Common myeloid progenitor, CD34-positive (primary cell): ENCODE results near the gene ABI3BP. TPM values are rescaled to one million over a fixed set of nuclear protein-coding genes. Genes with fewer than 3 reads are reported as not detected.

Experiments used
- CTCF ChIA-PET: fragments of 350-600 bp; sonication (Branson Sonifier 250); formaldehyde crosslinking; loops from one replicate; lab custom pipeline; 2021; ENCODE audit warnings: antibody characterized with exemption; lab: Charles Lee
- POLR2A ChIA-PET: fragments of 350-600 bp; sonication (Branson Sonifier 250); formaldehyde crosslinking; loops from one replicate; lab custom pipeline; 2021; ENCODE audit warnings: antibody characterized with exemption; lab: Charles Lee
- DNase-seq, 3 donors: peaks; one replicate each; pipeline versions ENCODE4 v3.0.0 to v3.0.0-alpha.2; 2013
- H3K27ac ChIP-seq, 2 experiments: 1 replicate in 1 of 2; 2 replicates in 1 of 2; pipeline ENCODE4 v1.7.0; 2013; ENCODE audit warnings: inconsistent platforms in 2 of 2, low read length in 2 of 2, mild to moderate bottlenecking in 2 of 2, low read depth in 1 of 2, moderate library complexity in 1 of 2; ENCODE audit not compliant: severe bottlenecking in 2 of 2, insufficient read depth in 1 of 2, poor library complexity in 1 of 2
- H3K27me3 ChIP-seq, 5 experiments: replicated peaks in 2 of 5; 1 replicate in 3 of 5; 2 replicates in 2 of 5; pipeline versions ENCODE4 v1.6.1 to v1.7.0; 2013; ENCODE audit warnings: low read length in 4 of 5, mild to moderate bottlenecking in 2 of 5, moderate library complexity in 2 of 5, inconsistent platforms in 1 of 5; ENCODE audit not compliant: insufficient read depth in 5 of 5, control insufficient read depth in 4 of 5
- H3K36me3 ChIP-seq, 4 experiments: 1 replicate in 2 of 4; 2 replicates in 2 of 4; pipeline versions ENCODE4 v1.6.1 to v1.7.0; 2013; ENCODE audit warnings: low read length in 3 of 4, control low read depth in 1 of 4, mild to moderate bottlenecking in 1 of 4; ENCODE audit not compliant: control insufficient read depth in 4 of 4, insufficient read depth in 4 of 4
- H3K4me1 ChIP-seq, 4 experiments: 1 replicate in 3 of 4; 2 replicates in 1 of 4; pipeline versions ENCODE4 v1.6.1 to v1.7.1; 2013; ENCODE audit warnings: low read length in 3 of 4, mild to moderate bottlenecking in 3 of 4, control low read depth in 1 of 4, inconsistent platforms in 1 of 4, moderate library complexity in 1 of 4; ENCODE audit not compliant: control insufficient read depth in 4 of 4, insufficient read depth in 4 of 4; ENCODE audit errors: control extremely low read depth in 1 of 4
- H3K4me3 ChIP-seq, 7 experiments: 1 replicate in 4 of 7; 2 replicates in 3 of 7; pipeline versions ENCODE4 v1.5.1 to v1.7.0; 2013; ENCODE audit warnings: mild to moderate bottlenecking in 7 of 7, low read length in 6 of 7, moderate library complexity in 6 of 7, inconsistent platforms in 2 of 7, low read depth in 2 of 7, control low read depth in 1 of 7; ENCODE audit not compliant: insufficient read depth in 4 of 7, control insufficient read depth in 1 of 7; ENCODE audit errors: extremely low read depth in 1 of 7
- H3K9me3 ChIP-seq, 5 experiments: 1 replicate in 4 of 5; 2 replicates in 1 of 5; pipeline versions ENCODE4 v1.6.1 to v1.7.1; 2013; ENCODE audit warnings: low read length in 4 of 5, mild to moderate bottlenecking in 2 of 5, inconsistent platforms in 1 of 5, low read depth in 1 of 5, moderate library complexity in 1 of 5; ENCODE audit not compliant: control insufficient read depth in 4 of 5, insufficient read depth in 2 of 5; ENCODE audit errors: control extremely low read depth in 1 of 5
- WGBS: methylation state at CpG from one replicate; pipeline ENCODE4 v1.1.5; 2013; ENCODE audit not compliant: insufficient coverage; 5-methylcytosine and 5-hydroxymethylcytosine counted together
- polyA plus RNA-seq: library from polyadenylated mRNA; unstranded; fragments of 120-200 nt; gene quantifications from one replicate; pipeline ENCODE4 v1.2.1, GENCODE V29; 2013

ABI3BP gene, protein sequence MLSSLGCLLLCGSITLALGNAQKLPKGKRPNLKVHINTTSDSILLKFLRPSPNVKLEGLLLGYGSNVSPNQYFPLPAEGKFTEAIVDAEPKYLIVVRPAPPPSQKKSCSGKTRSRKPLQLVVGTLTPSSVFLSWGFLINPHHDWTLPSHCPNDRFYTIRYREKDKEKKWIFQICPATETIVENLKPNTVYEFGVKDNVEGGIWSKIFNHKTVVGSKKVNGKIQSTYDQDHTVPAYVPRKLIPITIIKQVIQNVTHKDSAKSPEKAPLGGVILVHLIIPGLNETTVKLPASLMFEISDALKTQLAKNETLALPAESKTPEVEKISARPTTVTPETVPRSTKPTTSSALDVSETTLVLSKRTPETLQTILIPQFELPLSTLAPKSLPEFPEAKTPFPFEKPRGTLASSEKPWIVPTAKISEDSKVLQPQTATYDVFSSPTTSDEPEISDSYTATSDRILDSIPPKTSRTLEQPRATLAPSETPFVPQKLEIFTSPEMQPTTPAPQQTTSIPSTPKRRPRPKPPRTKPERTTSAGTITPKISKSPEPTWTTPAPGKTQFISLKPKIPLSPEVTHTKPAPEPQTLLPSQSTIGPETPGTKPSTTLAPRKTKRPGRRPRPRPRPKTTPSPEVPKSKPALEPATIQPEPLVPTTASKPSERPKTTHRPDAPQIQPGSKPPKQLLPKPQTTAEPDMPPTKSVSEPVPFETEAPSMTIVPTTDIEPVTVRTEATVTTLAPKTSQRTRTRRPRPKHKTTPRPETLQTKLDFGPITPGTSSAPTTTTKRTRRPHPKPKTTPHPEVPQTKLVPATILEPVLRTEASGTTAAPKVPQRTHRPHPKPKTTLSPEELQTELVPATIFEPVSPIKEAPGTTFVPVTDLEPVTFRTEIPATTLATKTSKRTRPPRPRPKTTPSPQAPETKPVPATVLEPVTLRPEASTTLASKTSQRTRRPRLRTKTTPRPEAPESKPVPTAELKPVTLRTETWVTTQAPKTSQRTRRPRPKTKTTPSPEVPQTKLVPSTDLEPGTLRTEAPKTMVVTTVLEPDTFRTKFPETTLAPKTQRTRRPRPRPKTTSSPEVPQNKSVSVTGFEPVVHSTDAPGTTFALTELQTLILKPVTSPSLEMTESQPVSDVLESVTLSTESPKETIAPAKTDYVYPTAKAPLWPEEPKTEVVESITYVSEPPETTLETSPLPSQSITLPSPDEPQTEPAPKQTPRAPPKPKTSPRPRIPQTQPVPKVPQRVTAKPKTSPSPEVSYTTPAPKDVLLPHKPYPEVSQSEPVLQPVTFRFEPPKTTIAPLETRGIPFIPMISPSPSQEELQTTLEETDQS (N-terminal part only)
- polyA plus RNA-seq: 7.4 TPM

DNA sequence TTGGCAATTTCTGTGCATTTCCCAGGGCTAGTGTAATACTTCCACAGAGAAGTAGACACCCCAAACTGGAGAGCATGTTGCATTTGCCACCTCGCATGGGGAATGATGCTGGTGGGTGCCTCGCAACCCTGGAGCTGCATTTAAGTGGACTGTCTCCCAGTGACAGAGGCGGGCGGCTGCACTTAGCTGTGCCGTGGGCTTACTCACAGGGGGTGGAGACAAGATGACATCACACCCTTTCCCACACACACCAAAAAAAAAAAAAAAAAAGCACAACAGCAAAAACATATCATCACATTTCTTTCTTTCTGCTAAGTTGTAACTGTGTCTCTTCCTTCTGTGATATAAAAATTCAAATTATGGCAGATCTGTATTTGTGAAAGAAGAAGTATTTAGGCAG lies at the start of gene ABI3BP:
Gene ABI3BP, minus strand, starts transcription at position 113 of the 400 bp plus-strand sequence. Its CDS starts 37 bp downstream, at position 76.
- H3K4me1 ChIP-seq: peaks cover 0 to 9% (median 2%) of the 10 kb centered on the region in 4 experiments
- H3K4me3 ChIP-seq: peak within 1 kb of the TSS in 5 of 7 experiments; percentile 9 to 60 (median 53)
- ChIA-PET POLR2A (no interaction called here), CTCF (no interaction called here)
- 40% methylated on average over 1 of the region's 5 CpGs for WGBS
- no peak within 1 kb of the TSS for H3K27ac ChIP-seq
- peak; percentile 64 to 80 (median 80) for DNase-seq
- no peaks in the 10 kb centered on the region for H3K9me3 ChIP-seq
- H3K36me3 ChIP-seq: no peaks in the 10 kb centered on the region
- H3K27me3 ChIP-seq: no peaks in the 10 kb centered on the region

DNA sequence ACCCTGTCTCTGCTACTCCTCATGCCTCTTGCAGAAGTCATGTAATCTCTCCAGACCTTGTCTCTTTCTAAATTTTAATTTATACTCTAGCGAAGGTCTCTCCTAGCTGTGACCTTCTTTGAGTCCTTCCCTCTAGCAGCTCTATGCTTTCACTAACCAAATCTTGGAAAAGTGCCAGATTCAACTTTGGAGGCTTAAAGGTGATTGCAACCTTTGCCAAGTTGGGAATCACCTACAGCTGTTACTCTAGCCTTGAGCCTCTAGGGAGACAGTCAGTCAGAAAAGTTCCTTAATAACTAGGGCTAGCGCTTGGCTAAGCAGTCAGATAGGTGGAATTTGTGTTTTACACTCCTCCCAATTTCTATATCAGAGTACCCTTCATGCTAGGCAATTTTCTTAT lies 46.1 kb upstream of the ABI3BP start:
- Histone ChIP-seq H3K9me3 (no peaks in the 10 kb centered on the region), H3K27ac (no peak overlapping the region), H3K36me3 (no peaks in the 10 kb centered on the region), H3K27me3 (no peaks in the 10 kb centered on the region), H3K4me1 (no peaks in the 10 kb centered on the region), H3K4me3 (no peak overlapping the region)
- WGBS: 96% methylated on average over 2 of the region's 2 CpGs
- POLR2A ChIA-PET: no interaction called here
- no peak for DNase-seq
- CTCF ChIA-PET: no interaction called here

DNA sequence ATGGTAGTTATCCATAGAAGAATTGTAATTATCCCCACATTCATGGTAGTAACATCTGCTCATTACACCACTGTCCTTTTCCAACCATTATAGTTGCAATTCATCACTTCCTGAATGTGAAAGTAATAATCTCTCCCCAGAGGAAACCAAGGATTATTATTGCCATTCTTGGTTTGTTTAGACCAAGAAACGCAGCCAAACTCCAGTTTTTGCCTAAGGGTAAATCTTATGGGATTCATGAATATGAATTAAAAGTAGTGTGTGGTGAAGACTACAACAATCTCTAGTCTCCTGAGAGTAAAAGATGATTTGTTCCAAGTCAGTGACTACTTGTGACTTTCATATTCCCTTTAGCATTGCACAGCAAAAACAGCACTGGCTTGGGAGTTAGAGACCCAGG lies 45.7 kb upstream of the ABI3BP start:
- no peak for DNase-seq
- no peak overlapping the region for H3K4me3 ChIP-seq
- H3K27ac ChIP-seq: no peak overlapping the region
- CTCF ChIA-PET: no interaction called here
- 100% methylated on average over 1 of the region's 1 CpG for WGBS
- no peaks in the 10 kb centered on the region for H3K27me3 ChIP-seq
- H3K9me3 ChIP-seq: no peaks in the 10 kb centered on the region
- no peaks in the 10 kb centered on the region for H3K36me3 ChIP-seq
- H3K4me1 ChIP-seq: no peaks in the 10 kb centered on the region
- POLR2A ChIA-PET: no interaction called here

DNA sequence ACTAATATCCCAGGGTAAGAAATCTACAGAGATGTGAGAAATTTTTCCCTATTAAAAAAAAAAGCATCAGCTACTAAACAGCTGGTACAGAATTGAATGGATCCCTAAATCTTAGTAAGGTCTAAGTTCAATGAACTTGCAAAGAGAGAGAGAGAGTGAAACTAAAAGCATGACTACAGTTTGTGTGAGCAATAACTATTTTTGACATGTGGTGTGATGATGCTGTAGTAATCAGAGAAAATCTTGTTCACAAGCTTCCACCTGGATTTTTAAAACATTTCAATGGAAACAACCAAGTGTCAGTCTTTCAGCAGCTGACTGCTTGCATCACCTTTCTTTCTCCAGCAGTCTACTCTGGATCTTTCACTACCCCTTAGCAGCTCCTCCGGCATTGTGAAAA lies 45.2 kb upstream of the ABI3BP start:
- H3K36me3 ChIP-seq: no peaks in the 10 kb centered on the region
- no peak for DNase-seq
- no peaks in the 10 kb centered on the region for H3K9me3 ChIP-seq
- no peaks in the 10 kb centered on the region for H3K4me1 ChIP-seq
- no peak overlapping the region for H3K4me3 ChIP-seq
- no peak overlapping the region for H3K27ac ChIP-seq
- POLR2A ChIA-PET: no interaction called here
- no peaks in the 10 kb centered on the region for H3K27me3 ChIP-seq
- WGBS: 71% methylated on average over 1 of the region's 1 CpG
- CTCF ChIA-PET: no interaction called here

DNA sequence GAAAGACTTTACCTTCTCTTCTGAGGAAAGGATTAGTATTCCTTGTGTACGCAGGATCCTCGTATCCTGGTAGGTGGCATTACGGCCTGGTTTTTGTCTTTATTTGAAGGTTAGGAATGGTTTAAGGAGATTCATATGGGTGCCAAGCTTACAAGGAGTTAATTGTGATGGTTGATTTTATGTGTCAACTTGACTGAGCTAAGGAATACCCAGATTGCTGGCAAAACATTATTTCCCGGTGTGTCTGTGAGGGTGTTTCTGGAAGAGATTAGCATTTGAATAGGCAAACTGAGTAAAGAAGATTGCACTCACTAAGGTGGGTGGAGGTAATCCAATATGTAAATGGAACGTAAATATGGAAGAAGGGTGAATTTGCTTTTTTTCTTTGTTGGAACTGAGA lies 44.4 kb upstream of the ABI3BP start:
- H3K9me3 ChIP-seq: no peaks in the 10 kb centered on the region
- ChIA-PET POLR2A (no interaction called here), CTCF (no interaction called here)
- WGBS: 100% methylated on average over 5 of the region's 5 CpGs
- DNase-seq: no peak
- H3K36me3 ChIP-seq: no peaks in the 10 kb centered on the region
- no peaks in the 10 kb centered on the region for H3K4me1 ChIP-seq
- no peak overlapping the region for H3K4me3 ChIP-seq
- H3K27me3 ChIP-seq: no peaks in the 10 kb centered on the region
- H3K27ac ChIP-seq: no peak overlapping the region

DNA sequence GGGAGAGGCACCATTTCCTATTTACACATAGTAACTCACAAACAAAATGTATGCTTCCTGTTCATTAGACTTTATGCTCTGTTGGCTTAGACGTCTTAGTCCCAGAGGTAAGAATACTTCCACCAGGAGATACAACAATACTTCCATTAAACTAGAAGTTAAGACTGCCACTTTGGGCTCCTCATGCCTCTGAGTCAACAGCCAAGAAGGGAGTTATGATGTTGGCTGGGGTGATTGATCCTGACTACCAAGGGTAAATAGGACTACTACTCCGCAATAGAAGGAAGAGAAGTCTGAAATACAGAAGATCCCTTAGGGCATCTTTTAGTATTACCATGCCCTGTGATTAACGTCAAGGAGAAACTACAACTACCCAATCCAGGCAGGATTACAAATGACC lies 43.5 kb upstream of the ABI3BP start:
- 100% methylated on average over 3 of the region's 3 CpGs for WGBS
- POLR2A ChIA-PET: no interaction called here
- no peaks in the 10 kb centered on the region for H3K36me3 ChIP-seq
- no peaks in the 10 kb centered on the region for H3K27me3 ChIP-seq
- no peak for DNase-seq
- no peak overlapping the region for H3K27ac ChIP-seq
- H3K4me3 ChIP-seq: no peak overlapping the region
- no peaks in the 10 kb centered on the region for H3K4me1 ChIP-seq
- peaks cover 0 to 2% (median 0%) of the 10 kb centered on the region in 5 experiments for H3K9me3 ChIP-seq
- CTCF ChIA-PET: no interaction called here
